Middle frontal gyrus (tissue), 1 donor: ENCODE measurements around the gene RAB11FIP4.

Experiments used
- DNase-seq: peaks from one replicate; pipeline ENCODE4 v3.0.0-alpha.2; 2015; ENCODE audit warnings: low spot score; ENCODE audit errors: extremely low spot score

RAB11FIP4 gene

DNA sequence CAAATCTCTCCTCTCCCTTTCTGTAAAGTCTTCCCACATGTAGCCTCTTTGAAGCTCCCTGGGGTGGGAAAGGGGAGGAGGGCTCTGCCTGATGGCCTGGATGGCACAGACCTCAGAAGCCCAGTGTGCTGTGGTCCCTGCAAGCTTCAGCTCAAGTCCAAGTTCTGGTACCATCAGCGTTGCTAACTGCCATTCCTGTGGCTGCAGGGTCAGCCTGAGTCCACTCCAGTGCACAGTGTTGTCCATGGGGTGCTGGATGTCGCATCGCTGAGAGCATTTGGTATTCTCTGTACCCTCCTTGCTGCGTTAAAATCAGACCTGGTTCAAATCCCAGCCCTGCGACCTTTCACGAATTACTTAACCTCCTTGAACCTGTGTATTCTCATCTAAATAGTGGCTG is 105.1 kb downstream of the RAB11FIP4 start:
- DNase-seq: no peak

- DNase-seq: no peak
Measured at GRCh38 chr17:31497431-31497830, 106.0 kb downstream of the RAB11FIP4 start.

DNA sequence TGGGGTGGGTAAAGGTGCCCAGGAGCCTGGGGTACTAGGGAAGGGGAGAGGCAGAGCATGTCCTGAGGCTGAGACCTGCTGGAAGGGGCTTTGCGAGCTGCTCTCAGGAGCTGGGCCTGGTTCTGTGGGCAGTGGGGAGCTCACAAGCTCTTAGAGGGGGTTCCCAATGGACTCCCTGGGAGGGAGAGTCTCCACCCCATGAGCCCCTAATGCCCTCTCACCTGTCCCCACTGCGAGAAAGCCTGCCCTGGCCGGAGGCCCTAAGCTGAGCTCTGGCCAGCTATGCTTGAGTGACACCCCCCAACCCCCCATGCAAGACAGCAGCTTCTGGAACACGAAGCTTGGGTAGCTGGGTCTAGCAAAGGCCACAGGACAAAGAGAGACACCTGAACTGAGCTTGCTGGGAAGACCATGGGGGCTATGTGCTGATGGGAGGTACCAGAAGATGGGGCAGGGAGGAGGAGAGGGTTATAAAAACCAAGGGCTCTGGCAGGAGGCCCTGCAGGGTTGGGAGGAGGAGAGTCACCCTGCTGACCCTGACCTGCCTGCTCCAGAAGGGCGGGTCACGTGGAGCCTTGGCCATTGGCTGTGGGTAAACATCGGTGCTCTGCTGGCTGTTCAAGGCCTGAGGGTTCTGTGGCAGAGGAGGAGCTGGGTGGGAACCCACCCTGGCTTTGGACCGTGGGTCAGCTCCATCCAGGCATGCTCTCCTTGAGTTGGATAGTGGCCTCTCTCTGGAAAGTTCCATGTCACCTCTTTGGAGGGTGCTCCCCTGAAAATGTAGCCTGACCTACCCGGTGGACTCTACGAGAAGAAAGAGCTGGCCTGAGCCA is 106.7 kb downstream of the RAB11FIP4 start:
- DNase-seq: no peak

DNA sequence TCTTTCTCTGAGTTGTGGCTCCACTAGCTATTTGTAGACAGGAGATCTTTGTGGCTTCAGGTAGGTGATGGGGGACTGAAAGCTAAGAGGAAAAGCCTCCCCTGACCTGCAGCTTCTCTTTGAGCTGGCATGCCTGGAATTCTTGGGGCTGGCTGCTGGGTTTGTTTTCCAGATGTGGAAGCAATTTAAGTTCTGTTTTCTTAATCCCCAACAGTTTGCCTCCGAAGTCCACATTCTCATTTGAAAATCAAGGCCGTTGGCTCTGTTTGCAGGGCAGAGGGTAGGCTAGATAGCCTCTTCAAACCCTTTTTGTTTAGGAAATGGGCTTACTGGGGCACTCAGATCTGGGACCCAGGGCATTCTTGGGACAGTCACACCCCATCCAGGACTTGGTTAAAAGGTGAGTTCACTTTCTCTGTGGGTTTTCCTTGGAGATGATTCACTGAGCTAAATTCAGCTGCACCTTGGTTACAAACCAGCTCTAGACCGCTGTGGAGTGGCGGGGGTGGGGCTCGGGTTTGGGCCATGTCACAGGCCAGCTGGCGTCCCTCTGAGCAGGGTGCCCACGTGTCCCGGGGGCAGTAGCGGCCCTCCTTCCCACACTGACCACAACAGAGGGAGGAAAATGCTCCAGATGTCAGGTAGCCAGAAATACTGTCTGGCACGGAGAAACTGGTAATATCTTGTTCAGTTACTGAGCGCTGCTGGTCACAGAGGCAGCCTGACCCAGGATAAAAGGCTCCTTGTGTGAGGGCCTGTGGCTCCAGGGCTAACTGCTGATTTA is 108.5 kb downstream of the RAB11FIP4 start:
- no peak for DNase-seq

DNA sequence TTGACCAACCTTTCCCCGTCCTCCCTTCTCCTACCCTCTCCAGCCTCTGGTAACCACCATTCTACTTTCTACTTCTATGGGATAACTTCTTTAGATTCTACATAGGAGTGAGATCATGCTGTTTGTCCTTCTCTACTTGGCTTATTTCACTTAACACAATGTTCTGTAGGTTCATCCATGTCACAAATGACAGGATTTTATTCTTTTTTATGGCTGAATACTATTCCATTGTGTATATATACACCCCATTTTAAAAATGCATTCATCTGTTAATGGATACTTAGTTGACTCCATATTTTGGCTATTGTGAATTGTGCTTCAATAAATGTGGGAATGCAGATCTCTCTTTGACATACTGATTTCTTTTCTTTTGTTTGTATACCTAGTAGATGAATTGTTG is 115.0 kb downstream of the RAB11FIP4 start:
- no peak for DNase-seq

DNA sequence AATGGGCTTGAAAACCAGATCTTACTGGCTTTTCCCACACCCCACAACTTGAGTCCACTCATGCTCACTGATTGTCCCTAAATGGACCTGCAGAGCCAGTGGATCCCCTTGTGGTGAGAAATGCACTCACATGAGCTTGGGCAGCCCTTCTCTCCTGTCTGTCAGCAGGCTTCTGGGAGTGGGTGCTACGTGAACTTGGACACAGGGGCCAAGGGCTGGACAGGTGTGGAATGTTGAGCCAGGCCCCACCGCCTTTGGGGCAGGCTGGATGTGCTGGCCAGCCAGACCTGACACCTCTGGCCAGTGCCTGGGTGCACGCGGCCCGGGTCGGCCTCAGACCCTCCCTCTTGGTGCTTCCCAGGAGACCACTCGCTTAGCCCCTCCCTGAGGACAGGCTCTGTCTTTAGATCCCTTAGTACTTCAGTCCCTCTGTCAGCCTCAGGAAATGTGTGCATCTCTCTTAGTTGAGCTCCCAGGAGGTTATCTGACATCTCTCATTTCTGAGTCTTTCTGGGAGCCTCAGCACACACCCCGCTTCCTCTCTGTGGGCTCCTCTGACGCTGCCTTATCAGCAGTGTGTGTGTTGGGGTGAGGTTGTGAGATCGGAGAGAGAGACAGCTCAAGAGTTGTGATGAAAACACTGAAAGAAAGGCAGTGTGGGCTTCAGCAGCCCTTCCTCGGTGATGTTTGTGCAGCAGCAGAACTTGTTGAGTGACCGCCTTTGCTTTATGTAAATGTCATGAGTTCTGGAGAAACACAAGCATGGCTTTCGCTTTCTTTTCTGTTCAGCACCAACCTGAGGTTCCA is 117.0 kb downstream of the RAB11FIP4 start:
- no peak for DNase-seq

- no peak for DNase-seq
Measured at GRCh38 chr17:31509095-31509804, 117.8 kb downstream of the RAB11FIP4 start.

DNA sequence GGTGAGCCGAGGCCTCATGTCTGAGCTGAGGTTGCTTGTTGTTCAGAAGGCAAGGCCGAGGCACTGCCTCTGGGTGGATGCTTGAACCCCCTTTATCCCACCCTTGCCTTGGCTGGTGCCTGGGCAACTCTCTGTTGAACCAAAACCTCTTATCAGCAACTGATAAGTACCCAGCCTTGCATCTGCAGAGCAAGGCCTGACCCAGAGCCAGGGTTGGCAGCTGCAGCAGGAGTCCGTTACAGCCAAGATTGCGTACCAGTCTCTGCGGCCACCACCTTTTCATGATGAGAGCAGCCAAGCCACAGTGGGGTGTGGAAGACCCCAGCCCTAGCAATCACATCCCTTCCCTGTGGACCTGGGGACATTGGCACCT is 118.3 kb downstream of the RAB11FIP4 start:
- no peak for DNase-seq

DNA sequence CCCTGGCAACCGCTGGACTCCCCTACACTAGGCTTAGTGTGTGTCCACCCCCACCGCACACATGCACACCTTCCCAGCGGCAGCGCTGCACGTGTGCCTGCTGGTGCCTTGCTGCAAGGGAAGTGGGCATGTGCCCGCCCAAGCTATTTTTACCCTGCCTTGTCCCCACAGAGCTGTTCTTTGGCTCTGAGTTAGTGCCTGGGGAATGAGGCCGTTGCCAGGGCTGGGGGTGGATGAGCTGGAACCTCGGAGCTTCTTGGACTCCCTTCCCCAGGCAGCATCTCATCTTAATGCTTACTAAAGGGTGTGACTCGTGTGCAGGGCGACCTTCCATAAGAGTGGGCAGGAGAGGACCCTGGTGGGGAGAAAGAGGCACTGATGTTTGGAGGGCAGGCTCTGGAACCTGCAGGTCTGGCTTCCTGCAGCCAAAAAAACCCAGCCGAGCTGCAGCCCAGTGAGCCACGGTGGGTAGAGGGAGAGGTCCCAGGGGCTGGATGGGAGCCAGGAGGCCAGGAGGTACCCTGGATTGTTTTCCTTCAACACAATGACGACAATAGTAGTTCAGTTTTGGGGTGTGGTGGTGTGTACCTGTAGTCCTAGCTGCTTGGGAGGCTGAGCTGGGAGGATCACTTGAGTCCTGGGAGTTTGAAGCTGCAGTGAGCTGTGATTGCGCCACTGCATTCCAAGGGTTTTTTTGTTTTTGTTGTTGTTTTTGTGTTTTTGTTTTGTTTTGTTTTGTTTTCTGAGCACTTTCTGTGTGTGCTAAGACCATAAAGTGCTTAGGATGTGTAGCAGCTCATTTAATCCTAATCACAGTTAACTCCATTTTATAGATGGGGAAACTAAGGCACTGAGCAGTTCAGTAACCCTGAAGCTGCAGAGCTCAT is 119.1 kb downstream of the RAB11FIP4 start:
- peak; percentile 68 for DNase-seq

DNA sequence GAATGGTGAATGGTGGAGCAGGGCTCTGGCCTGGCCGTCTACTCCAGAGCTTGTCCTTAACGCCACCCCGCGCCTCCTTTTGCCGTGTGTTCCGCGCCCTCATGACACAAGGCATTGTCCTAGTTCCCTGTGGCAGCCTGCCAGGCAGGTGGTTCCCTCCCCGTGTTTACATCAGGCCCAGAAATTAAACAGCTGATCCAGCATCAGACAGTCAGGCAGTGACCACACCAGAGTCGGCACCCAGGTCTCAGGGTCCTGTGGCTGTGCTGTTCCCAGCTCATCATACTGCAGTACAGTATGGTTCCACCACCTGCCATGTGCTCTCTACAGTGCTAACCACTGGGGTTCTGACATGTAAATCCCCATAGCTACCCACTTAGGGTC is 119.7 kb downstream of the RAB11FIP4 start:
- no peak for DNase-seq

DNA sequence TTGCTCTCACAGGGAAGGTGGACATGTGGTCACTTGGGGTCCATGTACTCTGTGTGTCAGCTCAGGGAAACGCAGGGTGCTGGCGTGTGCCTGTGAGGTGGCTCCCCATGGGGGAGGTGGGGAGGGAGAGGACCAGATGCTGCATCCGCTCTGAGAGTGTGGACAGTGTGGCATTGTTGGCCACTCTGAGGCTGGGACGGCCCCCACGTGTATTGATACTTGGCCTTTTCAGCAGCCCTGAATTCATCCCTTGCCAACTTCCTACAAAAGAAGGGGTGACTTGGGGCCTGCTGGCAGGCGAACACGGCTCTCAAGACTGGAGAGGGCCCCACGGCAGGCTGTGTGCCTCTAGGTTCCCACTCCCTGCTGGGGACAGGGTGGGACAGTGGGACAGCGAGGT is 120.1 kb downstream of the RAB11FIP4 start:
- DNase-seq: no peak

DNA sequence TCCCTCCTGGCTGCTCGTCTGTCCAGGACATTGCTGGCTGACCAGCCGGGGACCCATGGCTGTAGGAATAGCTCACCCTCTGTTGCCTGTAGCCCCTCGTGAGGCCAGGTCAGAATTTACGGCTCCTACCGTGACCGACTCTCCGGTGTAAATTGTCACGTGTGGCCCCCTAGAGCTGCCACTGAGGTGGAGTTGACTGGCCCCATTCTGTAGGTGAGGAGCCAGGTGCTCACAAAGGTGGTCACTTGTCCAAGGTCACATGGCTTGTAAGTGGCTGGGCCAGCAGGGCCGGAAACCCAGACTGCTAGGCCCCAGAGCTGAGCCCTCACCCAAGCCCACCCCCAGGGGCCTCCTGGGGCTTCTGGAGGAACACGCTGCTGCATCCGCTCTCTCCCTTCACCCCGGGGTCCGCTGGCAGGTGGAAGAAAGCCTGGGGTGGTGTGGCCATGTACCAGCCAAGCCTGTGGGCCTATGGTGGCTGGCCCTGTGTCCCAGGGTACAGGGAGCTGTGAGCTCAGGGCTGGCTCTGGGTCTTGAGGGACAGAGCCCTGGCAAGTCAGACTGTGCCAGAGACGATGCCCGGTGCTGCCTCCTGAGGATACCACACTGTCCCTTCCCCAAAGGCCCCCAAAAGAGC is 120.7 kb downstream of the RAB11FIP4 start:
- no peak for DNase-seq

DNA sequence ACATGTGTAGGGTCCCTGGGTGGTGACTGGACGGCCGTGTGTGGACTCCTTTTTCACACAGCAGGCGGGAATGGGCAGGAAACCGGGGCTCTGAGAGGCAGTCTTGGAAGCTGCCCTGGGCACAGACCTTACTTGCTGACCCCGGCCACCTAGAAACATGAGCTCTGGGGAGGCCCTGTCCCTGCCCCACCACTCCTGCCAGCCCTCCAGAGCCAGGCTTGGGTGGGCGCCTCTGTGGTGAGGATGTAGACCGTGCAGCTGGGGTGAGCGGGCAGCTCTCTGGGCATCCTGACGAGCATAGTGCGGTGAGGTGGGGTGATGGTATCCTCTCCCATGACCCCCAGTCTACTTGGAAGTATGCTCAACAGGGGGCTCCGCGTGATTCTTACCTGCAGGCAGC is 121.3 kb downstream of the RAB11FIP4 start:
- DNase-seq: no peak

GRCh38 chr17:31513731-31514427 is 122.4 kb downstream of the RAB11FIP4 start:
- no peak for DNase-seq

DNA sequence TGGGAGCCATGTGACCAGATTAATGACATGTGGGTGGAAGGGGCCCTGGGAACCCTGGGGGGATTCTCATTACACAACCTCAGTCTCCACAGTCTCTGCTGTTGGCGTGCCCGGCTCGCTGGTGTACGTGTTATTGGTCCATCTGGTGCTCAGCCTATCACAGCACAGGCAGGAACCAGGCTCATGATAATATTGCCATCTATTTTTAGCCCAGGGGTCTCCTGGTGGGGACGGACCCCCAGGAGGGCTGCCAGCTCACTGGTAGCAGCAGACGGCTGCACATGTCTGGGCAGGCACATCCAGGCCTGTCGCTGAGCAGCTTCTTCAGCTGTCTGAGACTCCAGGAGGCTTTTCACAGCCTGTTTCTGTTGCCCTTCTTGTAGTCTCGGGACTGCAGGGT is 123.8 kb downstream of the RAB11FIP4 start:
- no peak for DNase-seq

GRCh38 chr17:31517524-31517923 is 126.0 kb downstream of the RAB11FIP4 start:
- no peak for DNase-seq

DNA sequence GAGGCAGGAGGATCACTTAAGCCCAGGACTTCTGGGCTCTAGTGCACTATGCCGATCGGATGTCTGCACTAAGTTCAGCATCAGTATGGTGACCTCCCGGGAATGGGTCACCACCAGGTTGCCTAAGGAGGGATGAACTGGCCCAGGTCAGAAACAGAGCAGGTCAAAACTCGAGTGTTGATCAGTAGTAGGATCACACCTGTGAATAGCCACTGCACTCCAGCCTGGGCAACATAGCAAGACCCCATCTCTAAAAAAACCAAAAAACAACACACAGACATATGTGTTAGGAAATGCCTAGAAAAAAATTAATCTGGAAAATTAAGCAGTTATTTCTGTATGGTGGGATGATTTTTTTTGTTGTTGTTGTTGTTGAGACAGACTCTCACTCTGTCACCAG is 127.0 kb downstream of the RAB11FIP4 start:
- no peak for DNase-seq

DNA sequence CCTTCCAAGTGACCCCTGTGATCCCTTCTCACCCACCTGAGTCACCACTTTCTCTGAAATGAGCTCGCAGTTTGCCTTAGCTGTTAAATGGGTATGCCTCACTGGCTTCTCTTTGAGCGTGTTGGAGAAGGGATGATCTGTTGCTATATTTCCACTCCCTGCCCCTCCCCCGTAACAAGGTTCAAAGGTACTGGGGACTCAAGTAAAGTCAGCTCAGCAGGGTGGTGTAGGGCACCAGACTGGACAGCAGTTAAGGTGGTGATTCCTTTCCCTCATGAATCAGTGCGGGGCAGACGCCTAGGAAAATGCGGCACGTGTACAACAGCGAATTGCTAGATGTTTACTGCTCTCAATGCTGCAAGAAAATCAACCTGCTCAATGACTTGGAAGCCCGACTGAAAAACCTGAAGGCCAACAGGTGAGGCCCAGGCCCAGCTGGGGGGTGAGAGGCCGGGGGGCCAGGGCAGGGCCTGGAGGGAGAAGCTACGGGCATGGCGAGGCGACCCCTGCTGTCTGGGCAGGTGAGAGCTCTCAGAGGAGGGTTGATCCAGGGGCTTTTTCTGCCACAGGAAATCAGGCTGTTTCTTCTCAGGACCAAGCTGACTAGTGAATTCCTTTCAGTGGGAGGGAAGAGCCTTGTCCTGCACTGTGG is 130.3 kb downstream of the RAB11FIP4 start:
- no peak for DNase-seq
